GM21367 (cell line): ENCODE results near the gene AGAP9.
"Not testable (repeated sequence)": the region's sequence is repeated elsewhere in the genome, so short reads cannot be mapped to it uniquely, and the experiment has no call there.

Source experiments
- ATAC-seq: cut with Tn5 transposase; IDR thresholded peaks from one replicate; pipeline ENCODE4 v1.9.1; 2021; ENCODE audit not compliant: unreplicated experiment

AGAP9 gene

DNA sequence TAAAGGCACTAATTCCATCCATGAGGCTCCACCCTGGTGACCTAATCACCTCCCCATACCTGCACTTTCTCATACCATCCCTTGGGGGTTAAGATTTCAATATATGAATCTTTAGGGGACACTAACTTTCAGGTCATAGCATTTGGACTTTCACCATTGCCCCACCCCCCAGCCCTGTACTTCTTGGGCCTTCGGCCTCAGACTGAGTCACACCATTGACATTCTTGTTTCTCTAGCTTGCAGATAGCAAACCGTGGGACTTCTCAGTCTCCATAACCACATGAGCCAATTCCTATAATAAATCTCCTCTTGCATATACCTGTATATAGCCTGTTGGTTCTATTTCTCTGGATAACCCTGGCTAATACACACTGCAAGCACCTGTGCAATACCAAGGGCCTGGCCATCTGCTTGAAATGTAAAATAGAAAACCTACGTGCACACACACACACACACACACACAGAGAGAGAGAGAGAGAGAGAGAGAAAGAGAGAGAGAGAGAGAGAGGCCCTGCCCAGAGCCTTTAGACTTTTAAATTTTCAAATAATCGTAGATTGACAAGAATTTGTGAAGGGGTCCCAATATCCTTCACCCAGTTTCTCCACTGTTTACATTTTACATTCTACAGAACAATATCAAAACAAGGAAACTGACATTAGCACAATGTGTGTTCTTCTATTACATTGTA is 64.8 kb downstream of the AGAP9 start:
- ATAC-seq: no peak

DNA sequence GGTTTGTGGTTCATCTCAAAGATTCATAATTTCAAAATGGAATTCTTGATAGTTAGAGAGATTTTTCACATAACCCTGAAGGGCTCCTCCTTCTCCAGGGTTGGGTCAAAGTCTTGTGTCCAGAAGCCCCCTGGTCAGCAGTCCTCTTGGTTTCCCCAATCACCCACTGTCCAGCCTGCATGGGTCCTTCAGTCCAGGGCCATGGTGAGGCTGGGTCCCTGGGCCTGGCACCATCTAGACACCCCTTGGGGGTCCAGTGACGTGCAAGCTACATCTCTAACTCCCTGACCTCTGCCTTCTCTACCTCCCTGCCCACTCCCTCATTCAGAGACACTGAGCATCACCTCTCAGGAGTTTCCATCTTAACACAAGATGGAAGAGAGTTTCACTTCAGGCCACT is 65.6 kb downstream of the AGAP9 start:
- ATAC-seq: no peak

DNA sequence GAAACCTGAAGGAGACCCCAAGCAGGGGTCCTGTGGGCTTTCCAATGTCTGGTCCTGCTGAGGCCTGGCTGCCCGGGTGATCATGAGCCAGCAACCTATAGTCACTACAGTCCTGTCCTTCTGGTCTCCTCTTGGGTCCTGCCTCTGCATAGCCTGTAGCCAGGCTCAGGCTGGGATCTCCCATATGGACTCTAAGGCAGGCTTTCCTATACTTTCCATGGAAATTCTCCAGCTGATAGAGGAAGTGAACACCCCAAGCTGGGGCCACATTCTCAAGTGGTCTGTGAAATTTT is 66.0 kb downstream of the AGAP9 start:
- ATAC-seq: no peak

DNA sequence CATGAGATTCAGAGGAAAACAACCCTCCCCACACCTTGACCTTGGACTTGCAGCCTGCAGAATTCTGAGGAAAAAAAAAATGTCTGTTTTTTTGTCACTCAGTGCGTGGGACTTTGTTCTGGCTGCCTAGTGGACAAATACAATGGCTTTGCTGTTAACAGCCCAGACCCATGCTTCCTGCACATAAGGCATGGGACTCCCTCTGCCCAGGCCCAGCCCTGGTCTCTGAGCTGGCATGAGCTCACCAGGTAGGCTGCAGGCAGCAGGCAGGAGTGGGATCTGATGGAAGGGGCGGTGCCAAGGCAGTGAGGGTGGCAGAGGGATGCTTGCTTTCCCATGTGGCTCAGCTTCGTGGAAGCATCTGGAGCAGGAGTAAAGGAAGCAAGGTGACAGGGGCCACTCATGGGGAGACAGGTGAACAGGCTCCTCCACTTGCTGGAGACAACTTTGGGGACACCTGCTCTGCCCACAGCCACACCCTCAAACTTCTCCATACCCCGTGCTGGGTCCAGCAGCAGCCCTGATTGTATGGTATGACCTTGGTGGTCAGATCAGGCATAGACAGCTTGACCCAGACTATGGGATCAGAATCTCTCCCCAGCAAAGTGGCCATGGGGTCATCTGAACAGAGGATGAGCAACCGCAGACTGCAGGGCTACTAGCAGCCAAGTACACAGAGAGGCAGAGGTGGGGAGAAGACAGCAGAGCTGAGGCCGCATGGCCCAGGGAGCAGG is 66.5 kb downstream of the AGAP9 start:
- ATAC-seq: no peak

DNA sequence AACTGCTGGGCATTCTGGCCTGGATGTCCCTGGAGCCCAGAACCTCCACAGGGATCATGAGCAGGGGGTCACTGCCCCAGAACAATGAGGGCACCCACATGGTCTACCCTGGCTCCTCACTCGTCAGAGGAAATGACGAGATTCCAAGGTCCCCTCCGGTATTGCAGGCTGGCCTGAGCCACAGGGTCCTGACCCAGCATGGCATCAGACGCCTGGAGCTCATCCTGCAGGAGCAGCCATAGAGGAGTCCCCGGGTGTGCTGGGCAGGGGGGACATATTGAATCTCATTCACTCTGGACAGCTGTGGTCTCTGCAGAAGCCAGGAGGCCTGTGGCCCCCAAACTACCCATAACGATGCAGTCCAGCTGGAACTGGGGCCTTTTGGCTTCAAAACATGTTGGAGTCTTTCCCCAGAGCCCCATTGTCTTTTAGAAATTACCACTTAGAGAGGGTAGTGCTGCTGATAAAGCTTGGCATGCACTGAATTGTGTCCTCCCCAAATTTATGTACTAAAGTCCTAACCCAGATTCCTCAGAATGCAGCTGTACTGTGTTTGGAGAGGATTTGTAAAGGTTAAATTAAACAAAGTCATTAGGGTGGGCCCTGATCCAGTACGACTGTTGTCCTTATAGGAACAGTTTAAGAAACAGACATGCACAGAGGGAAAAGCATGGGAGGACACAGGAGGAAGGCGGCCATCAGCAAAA is 67.2 kb downstream of the AGAP9 start:
- no peak for ATAC-seq

DNA sequence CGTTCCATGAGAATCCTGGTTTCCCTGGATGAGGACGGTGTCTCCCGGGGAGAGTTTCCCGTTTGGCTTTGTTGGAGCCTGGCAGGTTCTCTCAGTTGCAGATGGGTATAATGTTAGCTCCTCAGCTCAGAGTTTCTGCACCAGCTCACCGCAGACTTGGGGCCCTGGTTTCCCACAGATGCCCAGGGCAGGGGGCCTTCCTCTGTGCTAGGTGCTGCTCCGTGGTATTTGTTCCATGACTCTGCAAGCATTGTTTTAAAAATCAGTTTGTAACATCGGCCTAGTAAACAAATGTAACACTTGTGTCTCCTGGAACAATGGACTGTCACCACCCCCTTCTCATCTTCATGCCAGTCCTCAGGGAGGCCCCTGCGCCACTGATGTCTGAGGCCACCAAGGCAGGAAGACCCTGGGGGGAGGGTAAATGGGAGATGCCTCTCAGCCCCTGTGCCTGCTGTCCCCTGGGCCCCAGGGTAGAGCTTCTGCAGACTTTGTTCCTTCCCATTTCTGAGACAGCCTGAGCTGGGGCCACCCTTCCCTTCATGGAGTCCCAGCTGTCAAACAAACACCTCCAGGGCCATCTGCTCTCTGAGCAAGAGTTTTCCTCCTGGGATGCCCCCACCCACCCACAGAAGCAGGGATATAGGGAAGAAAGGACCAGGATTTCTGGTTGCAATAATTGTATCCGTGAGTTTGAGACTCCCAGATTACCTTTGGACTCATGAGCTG is 67.9 kb downstream of the AGAP9 start:
- ATAC-seq: not testable (repeated sequence)

DNA sequence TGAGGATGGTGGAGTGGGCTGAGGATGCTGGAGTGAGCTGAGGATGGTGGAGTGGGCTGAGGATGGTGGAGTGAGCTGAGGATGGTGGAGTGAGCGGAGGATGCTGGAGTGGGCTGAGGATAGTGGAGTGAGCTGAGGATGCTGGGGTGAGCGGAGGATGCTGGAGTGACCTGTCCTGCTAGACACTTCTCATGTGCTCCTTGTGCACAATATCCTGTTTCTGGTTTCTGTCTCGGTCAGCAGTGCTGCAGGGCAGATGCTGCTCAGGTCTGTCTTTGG is 68.7 kb downstream of the AGAP9 start:
- no peak for ATAC-seq

DNA sequence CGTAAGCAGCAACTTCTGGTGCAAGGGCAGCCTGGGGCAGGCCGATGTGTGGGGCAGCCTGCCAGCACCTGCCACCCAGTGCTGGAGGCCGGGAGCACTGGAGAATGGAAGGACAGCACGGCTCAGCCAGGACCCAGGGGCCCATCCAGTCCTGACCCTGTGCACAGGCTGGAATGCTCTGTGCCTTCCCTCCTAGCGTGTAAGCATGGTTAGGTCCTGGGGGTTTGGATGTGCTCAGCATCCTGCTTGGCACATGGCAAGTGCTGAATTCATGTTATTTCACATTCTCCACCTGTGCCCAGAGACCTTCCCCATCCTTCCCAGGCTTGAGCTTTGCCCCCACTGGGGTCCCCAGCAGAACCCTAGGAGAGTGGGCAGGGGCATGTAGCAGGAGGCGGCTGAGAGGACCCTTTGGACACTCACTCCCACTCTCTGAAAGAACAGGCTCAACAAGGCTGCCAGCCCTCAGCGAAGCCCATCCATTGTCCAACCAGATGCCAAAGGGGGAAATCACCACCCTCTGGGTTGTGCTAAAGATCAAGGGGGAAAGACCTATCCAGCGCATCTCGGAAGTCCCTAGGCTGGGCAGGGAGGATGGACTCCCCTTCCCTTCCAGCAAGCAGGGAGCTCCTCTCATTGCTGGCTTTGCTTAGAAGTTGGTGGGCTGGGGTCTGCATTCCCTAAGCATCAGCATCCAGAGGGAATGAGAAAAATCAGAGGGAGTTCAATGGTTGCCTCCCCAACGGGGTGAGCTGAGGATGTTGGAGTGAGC is 69.2 kb downstream of the AGAP9 start:
- ATAC-seq: no peak

DNA sequence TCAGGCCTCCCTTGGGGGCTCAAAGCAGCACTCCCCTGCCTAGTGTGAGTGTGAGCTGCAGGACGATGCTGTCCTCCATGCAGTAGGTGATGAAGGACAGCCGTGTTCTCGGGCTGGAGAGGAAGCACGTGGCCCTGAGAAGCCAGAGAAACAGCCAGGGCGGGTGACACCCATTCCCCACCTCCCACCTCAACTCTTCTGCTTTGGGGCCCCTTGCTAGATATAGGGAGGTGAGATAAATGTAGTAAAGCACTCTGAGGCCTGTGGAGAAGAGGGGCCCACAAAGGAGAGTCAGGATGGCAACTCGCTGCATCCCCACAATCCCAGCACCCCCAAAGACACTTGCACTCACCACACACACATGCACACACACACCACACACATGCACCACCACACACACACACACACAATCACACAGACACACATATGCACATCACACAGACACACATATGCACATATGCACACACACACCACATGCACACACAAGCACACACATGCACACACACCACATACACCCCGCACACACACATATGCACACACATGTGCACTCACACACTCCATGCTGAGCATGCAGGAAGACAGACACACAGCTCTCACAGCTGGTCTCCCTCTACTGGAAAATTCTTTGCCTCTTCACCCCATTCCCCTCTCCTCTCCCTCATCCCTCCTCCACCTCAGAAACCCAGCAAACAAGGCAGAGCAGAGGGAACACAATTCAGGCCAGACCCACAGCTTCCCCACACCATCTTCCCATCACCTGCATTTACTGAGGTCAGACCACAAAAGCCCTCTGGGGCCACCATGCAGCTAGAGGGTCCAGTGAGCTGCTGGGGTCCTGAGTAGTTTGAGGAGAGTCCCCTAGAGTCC is 70.1 kb downstream of the AGAP9 start:
- ATAC-seq: no peak

DNA sequence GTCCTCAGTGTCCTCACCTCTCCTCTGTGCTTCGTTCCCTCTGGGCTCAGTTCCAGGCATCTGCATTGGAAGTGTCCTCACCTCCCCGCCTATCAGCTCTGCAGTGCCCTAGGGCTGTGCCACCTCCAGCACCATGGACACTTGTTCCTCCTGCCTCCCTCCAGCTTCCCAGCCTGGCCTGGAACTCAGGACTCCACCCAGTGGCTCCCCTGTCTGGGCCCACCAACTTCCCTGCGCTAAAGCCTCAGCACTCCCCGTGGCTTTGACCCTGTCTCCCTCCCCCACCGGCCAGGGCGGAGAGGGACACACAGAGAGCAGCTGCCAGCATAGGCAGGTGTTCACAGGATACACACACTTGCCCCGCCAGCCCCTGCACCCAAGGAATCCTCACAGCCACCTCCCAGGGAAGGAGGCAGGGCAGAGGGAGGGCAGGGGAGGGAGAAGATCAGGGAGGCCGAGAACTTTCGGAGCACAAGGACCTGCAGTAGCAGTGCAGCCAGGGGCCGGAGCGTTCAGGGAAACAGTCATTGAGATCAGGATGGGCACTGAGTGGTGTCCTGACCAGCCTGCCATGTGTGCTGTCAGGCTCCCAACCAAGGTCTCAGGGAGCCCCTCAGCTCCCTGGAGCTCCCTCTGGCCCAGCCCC is 70.8 kb downstream of the AGAP9 start:
- ATAC-seq: no peak

DNA sequence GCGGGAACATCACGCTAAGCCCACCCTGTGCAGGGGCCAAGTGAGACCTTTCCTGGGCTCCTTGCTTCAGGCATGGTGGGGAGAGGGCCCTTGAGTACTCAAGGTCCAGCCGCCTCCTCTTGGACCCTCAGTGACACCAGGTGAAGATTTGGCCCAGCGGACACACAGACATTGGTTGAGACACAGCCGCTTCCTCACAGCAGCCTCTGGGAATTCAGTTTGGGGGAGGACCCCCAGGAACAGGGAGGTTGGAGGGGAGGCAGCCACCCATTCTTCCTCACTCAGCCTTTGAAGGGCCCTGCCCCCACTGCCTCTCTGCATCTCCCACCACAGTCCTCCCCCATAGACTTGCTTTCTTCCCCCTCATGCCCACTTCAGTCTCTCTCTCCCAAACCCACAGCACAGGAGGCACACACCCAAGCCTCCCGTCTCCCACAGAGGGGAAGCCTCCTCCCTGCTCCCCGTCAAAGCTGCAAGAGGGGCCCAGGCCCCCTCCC is 71.4 kb downstream of the AGAP9 start:
- no peak for ATAC-seq
